Anterior cingulate cortex (tissue), 58 donors: ENCODE data around the gene ZNF541.
"Not testable (repeated sequence)": the region's sequence is repeated elsewhere in the genome, so short reads cannot be mapped to it uniquely, and the experiment has no call there.

Experiments used
- DNase-seq, 58 donors: peaks; one replicate each; lab custom pipeline; 2025; lab: John Stamatoyannopoulos, UW

ZNF541 gene

GRCh38 chr19:47601180-47601904, 28.4 kb upstream of the ZNF541 start:
- DNase-seq, result no peak

- DNase-seq, result peak; percentile 90 to 100 (median 99)
These were observed 27.6 kb upstream of the ZNF541 start for GRCh38 chr19:47600246-47601179.

DNA sequence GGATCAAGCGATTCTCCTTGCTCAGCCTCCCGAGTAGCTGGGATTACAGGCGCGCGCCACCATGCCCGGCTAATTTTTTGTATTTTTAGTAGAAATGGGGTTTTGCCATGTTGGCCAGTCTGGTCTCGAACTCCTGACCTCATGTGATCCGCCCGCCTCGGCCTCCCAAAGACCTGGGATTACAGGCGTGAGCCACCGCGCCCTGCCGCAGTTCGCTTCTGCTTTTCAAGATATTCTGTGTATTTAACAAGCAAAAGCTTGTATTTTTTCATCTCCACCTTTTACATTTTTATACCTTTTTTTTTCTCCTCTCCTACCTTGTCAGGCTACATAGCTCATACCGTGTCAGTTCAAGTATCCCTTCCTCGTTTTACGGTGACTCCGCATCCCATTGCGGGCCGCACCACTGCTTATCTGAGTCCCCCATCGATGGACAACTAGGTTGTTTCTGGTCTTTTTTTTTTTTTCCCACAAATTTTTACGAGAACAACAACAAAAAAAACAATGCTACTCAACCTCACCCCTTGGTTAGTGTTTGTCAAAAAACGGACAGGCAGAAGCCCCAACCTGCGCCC, 26.8 kb upstream of the ZNF541 start:
- not testable (repeated sequence) for DNase-seq

GRCh38 chr19:47598407-47599349, 25.7 kb upstream of the ZNF541 start:
- DNase-seq, result peak in 1 of 58 donors; percentile 8

DNA sequence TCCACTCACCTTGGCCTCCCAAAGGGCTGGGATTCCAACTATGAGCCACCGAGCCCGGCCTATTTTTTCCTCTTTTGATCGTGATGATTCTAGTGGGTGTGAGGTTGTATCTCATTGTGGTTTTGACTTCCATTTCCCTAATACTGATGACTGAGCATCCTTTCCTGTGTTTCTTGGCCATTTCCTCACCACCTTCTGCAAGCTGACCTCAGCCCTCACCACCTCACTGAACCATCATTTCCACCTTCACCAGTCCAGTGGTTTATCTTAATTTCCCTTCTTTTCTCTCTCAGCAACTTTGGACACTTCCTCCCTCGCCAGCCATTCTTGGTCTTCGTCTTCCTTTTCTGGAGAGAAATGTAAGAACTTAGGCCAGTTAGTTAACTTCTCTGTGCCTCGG, 23.0 kb upstream of the ZNF541 start:
- DNase-seq, result no peak

DNA sequence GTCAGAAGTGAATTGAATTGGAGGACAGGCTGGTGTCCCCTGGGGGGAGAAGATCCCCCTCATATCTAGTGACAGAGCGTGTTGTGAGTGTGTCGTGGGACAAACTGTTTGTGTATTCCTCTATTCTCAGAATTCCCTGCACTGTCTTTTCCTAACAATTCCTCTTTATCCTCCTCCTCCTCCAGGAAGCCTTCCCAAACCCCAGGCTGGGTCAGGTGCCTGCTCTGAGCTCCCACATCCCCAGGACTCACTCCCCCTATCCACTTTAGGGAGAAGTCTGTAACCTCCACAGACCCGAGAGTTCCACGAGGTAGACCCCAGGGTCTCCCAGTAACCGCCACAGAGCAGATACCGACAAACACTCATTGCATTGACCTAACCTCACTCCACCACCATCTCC, 20.9 kb upstream of the ZNF541 start:
- no peak for DNase-seq

DNA sequence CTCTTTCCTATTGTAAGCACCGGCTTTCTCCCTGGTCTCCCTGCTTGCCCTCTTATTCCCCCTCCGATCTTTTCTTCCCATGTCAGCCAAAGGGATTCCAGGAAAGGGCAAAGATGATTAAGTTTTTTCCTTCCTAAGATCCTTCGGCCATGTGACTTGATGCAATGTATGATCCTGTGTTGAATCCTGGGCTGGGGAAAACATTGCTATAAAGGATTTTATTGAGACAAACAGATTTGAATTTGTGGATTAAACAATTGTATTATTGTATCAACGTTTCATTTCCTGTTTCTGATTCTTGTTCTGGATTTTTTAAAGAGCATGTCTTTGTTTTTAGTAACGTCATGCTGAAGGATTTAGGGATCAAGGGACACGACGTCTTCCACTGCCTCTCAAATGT, 16.9 kb upstream of the ZNF541 start:
- DNase-seq, result no peak

DNA sequence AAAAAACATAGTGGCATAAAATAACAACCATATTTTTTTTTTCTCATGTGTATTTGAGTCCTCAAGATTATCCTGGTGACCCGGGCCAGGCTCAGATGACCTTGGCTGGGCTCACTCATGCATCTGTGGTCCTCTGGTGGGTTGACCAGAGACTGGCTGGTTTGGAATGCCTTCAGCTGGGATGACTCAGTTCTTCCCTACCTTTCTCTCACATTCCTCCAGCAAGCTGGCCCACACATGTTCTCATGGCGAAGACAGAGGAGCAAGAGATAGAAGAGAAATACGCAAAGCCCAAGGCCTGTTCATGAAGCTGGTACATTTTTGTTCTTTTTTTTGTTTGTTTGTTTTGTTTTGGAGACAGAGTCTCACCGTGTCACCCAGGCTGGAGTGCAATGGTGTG, 14.3 kb upstream of the ZNF541 start:
- no peak for DNase-seq

DNA sequence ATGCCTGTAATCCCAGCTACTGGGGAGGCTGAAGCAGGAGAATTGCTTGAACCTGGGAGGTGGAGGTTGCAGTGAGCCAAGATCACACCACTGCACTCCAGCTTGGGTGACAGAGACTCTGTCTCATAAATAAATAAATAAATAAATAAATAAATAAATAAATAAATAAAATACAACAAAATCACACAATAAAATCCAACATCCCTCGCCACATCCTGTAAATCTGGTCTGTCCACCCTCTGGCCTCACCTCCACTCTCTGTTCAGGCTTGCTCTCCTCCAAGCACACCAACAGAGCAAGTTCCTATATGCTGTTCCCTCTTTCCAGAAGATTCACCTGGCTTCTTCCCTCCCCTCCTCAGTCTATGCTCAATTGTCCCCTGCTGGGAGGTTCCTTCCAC, 10.2 kb upstream of the ZNF541 start:
- DNase-seq, result not testable (repeated sequence)

DNA sequence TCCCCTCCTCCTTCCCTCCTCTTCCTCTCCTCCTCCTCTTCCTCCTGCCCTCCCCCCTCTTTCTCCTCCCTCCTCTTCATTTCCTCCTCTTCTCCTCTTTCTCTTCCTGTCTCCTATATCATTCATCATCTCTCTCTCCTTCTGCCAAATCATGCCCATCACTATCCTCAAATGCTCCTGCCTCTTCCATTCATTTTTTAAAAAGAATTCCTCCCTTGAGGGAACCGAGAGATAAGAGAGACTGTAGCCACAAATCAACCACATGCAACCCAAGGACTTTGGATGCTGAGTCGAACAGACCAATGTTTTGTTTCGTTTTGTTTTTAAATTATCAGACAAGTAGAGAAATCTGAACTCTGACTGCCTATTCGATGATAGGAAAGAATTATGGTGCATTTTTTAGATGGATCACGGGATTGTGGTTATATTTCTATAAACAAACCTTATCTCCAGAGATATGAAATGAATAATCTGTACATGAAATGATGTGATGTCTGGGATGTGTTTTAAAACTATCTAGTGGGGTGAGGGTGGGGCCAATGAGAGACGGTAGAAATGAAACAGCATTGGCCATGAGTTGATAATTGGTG, 9.5 kb upstream of the ZNF541 start:
- DNase-seq, result no peak

GRCh38 chr19:47581605-47582319, 8.8 kb upstream of the ZNF541 start:
- DNase-seq, result no peak

GRCh38 chr19:47580397-47580796, 7.4 kb upstream of the ZNF541 start:
- no peak for DNase-seq

DNA sequence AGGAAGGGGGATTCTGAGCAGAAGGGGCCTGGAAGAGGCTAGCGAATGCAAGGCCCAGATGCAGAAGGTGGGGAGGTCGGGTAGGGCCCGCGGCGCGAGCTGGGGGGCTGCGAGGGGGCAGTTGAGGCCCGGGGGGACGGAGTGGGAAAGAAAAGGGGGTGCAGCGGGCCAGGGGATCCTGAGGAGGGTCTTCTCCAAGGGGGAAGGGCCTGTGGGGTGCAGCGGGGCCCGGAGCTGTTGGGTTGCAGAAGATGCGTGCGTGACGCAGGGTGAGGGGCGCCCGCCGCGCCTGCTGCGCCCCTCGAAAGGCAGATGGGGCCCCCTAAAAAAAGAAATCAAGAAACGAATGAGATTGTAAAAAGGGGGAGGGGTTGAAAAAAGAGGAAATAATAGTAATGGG, 313 bp downstream of the ZNF541 start:
- peak in 1 of 58 donors; percentile 1 for DNase-seq

DNA sequence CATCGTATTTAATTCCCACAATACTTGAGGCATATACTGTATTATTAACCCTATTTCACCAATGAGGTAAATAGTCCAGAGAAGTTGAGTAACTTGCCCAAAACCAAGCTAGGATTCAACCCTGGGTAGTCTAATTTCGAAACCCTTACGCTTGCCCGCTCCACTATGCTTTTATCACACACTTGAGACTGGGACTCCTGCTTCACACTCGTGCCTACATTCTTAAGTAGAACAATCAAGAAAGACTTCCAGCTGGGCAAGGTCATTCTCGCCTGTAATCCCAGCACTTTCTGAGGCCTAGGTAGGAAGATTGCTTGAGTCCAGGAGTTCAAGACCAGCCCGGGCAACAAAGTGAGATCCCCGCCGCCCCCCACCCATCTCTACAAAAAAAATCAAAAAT, 3.6 kb downstream of the ZNF541 start:
- no peak for DNase-seq

GRCh38 chr19:47564081-47564480, 8.9 kb downstream of the ZNF541 start:
- DNase-seq, result no peak

GRCh38 chr19:47561440-47562057, 11.4 kb downstream of the ZNF541 start:
- no peak for DNase-seq

- no peak for DNase-seq
These were observed 11.9 kb downstream of the ZNF541 start for GRCh38 chr19:47560999-47561398.

GRCh38 chr19:47550129-47550528, 22.8 kb downstream of the ZNF541 start:
- DNase-seq, result no peak
